Right lobe of liver (tissue), 6 donors: ENCODE measurements around the gene OR2F1. TPM values are rescaled to one million over a fixed set of nuclear protein-coding genes. Genes with fewer than 3 reads are reported as not detected.

Experiments
- ATAC-seq, 4 donors: fragments of 200-7000 bp; cut with Tn5 transposase; one replicate each; pipeline ENCODE4 v1.9.1; 2020; ENCODE audit warnings: mild to moderate bottlenecking in 4 of 4, moderate library complexity in 4 of 4
- DNase-seq, 3 donors: peaks; one replicate each; pipeline ENCODE4 v3.0.0-alpha.2; 2020
- H3K27ac ChIP-seq, 3 donors: fragments of 200-600 bp; one replicate each; pipeline ENCODE4 v1.8.0; 2022
- H3K27me3 ChIP-seq, 2 donors: fragments of 200-600 bp; one replicate each; pipeline ENCODE4 v1.8.0; 2022
- H3K36me3 ChIP-seq, 4 donors: fragments of 200-600 bp; sonication (generic) in 1 of 4; one replicate each; pipeline versions ENCODE4 v1.5.1 to v1.8.0; 2017 to 2022; ENCODE audit warnings: control low read depth in 1 of 4
- H3K4me1 ChIP-seq, 4 donors: fragments of 200-600 bp; sonication (generic) in 1 of 4; one replicate each; pipeline versions ENCODE4 v1.5.1 to v1.8.0; 2017 to 2022; ENCODE audit warnings: control low read depth in 1 of 4
- H3K4me3 ChIP-seq, 3 donors: fragments of 200-600 bp; one replicate each; pipeline ENCODE4 v1.8.0; 2022
- H3K9me3 ChIP-seq, 4 donors: fragments of 200-600 bp; sonication (generic) in 1 of 4; one replicate each; pipeline versions ENCODE4 v1.5.1 to v1.8.0; 2017 to 2022; ENCODE audit warnings: control low read depth in 1 of 4
- CTCF ChIP-seq, 4 donors: fragments of 200-600 bp in 3 of 4; fragments of 450-650 bp in 1 of 4; IDR thresholded peaks; one replicate each; pipeline versions ENCODE4 v1.5.1 to v1.8.0; 2016 to 2022; ENCODE audit warnings: antibody characterized with exemption in 4 of 4, mild to moderate bottlenecking in 2 of 4
- POLR2A ChIP-seq: fragments of 450-650 bp; IDR thresholded peaks from one replicate; pipeline ENCODE4 v1.6.1; 2017; ENCODE audit warnings: antibody characterized with exemption, mild to moderate bottlenecking
- WGBS: methylation state at CpG from one replicate; pipeline ENCODE4 v1.1.6; 2018; ENCODE audit warnings: low coverage, low lambda C conversion rate; ENCODE audit not compliant: insufficient coverage; ENCODE audit errors: missing lambda C conversion rate; 5-methylcytosine and 5-hydroxymethylcytosine counted together
- intact Hi-C, 2 donors: fragments of 100-400 bp; cut with DNase I; formaldehyde crosslinking; loops; one replicate each; pipeline versions ENCODE4 v1.11.2 to v1.14.1; 2022
- total RNA-seq, 6 experiments: library from RNA; depleted of rRNA in 2 of 6; stranded (reverse); fragments of >200 nt in 2 of 6; fragmentation: NEBNext Ultra II Directional in 3 of 6; extraction: Animal tissue kit (Norgen Biotek cat#: 25700) in 3 of 6; gene quantifications; one replicate each; pipeline versions ENCODE4 v1.1.0 to v1.2.4, GENCODE V29; 2016 to 2023
- donor health status: DM: no; HTN: yes; CAD: no.
- donor health status: DM: no; HTN: no; CAD: no.
- donor health status: DM: no; HTN: no; CAD: no.
- donor health status: DM: no; HTN: yes; CAD: no.
- donor health status: DM: no; HTN: yes; CAD: no.

OR2F1 gene
- total RNA-seq, 6 experiments from 2014 or later, result not detected

- H3K27ac ChIP-seq, result no peak overlapping the region
- WGBS, result 78% methylated on average over 9 of the region's 10 CpGs
- ATAC-seq, result no peak
- intact Hi-C loops, result no loop called here
- no peaks in the 10 kb centered on the region for H3K9me3 ChIP-seq
- no peak for DNase-seq
- no peaks in the 10 kb centered on the region for H3K4me1 ChIP-seq
- TF ChIP-seq POLR2A (no peak), CTCF (IDR thresholded peaks at IDR 0.05) (no peak)
- no peaks in the 10 kb centered on the region for H3K27me3 ChIP-seq
- H3K4me3 ChIP-seq, result no peak overlapping the region
- no peaks in the 10 kb centered on the region for H3K36me3 ChIP-seq
Observed at GRCh38 chr7:143980746-143981510, 26.3 kb downstream of the OR2F1 start.

- intact Hi-C loops, result no loop called here
- DNase-seq, result no peak
- Histone ChIP-seq H3K9me3 (no peaks in the 10 kb centered on the region), H3K27me3 (no peaks in the 10 kb centered on the region), H3K4me1 (no peaks in the 10 kb centered on the region), H3K36me3 (no peaks in the 10 kb centered on the region), H3K27ac (no peak overlapping the region), H3K4me3 (no peak overlapping the region)
- TF ChIP-seq CTCF (IDR thresholded peaks at IDR 0.05) (no peak), POLR2A (no peak)
- ATAC-seq, result no peak
- whole genome bisulfite sequencing, result 77% methylated on average over 5 of the region's 5 CpGs
Observed at GRCh38 chr7:143983960-143984359, 29.3 kb downstream of the OR2F1 start.

- Histone ChIP-seq H3K27ac (no peak overlapping the region), H3K4me1 (no peaks in the 10 kb centered on the region), H3K4me3 (no peak overlapping the region), H3K27me3 (no peaks in the 10 kb centered on the region), H3K9me3 (no peaks in the 10 kb centered on the region), H3K36me3 (no peaks in the 10 kb centered on the region)
- no peak for ATAC-seq
- no peak for DNase-seq
- TF ChIP-seq POLR2A, result no peak
- no peak for TF ChIP-seq CTCF (IDR thresholded peaks at IDR 0.05)
- intact Hi-C loops, result no loop called here
Observed at GRCh38 chr7:143987513-143987912, 32.9 kb downstream of the OR2F1 start.

DNA sequence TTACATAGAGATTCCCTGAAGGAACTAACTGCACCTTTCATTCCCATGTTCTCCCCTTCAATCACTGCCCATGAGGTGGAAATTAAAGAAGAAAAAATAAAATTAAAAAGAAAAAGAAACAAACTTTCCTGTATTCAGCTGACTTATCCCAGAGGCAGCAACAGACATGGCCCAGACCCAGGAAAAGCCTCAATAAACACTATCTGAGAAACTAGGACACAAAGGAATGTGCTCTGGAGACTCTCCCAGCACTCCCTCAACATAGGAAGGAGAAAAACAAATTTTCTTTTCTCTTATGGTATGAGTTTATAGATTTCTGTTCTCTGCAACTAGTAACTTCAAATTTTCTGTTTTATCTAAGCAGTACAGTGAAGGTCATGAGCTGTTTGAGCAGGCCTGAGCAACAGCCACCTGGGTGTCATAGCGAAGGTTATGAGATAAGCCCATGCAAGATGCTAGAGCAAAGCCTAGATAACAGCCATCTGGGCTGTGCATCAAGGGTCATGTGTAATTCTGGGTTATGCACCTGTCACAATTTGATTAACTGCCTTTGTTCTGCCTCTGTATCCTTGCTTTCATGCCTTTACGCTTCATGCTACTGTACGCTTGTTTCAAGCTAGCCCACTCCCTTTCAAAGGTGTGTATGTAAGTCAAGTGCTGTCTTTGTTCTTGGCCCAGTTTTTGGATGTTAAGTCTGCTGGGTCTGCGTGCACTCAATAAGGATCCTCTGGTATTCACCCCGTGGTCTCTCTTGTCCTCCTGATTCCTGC, 34.5 kb downstream of the OR2F1 start:
- 77% methylated on average over 5 of the region's 5 CpGs for WGBS
- Histone ChIP-seq H3K4me1 (no peaks in the 10 kb centered on the region), H3K4me3 (no peak overlapping the region), H3K36me3 (no peaks in the 10 kb centered on the region), H3K9me3 (no peaks in the 10 kb centered on the region), H3K27ac (no peak overlapping the region), H3K27me3 (no peaks in the 10 kb centered on the region)
- no peak for TF ChIP-seq CTCF (IDR thresholded peaks at IDR 0.05)
- no peak for TF ChIP-seq POLR2A
- DNase-seq (no peak), ATAC-seq (no peak)
- intact Hi-C loops, result no loop called here
